Measurements from ENCODE around the gene MVB12B. TPM values are rescaled to one million over a fixed set of nuclear protein-coding genes. Genes with fewer than 3 reads are reported as not detected.

MVB12B gene
- total RNA-seq, 4 donors from 2014 or later = 8.5 to 13.0 (median 10.5) TPM

- TF ChIP-seq CTCF (IDR thresholded peaks at IDR 0.05; ENCODE audit: low read depth) = no peak
These were observed 33.1 kb upstream of the MVB12B start for GRCh38 chr9:126293522-126293889.

GRCh38 chr9:126294331-126295081, 32.1 kb upstream of the MVB12B start:
- no peak for TF ChIP-seq CTCF (IDR thresholded peaks at IDR 0.05; ENCODE audit: low read depth)

- no peak for TF ChIP-seq CTCF (IDR thresholded peaks at IDR 0.05; ENCODE audit: low read depth)
These were observed 31.5 kb upstream of the MVB12B start for GRCh38 chr9:126295082-126295477.

GRCh38 chr9:126295516-126295915, 31.1 kb upstream of the MVB12B start:
- TF ChIP-seq CTCF (IDR thresholded peaks at IDR 0.05; ENCODE audit: low read depth) = no peak

GRCh38 chr9:126295936-126296600, 30.6 kb upstream of the MVB12B start:
- no peak for TF ChIP-seq CTCF (IDR thresholded peaks at IDR 0.05; ENCODE audit: low read depth)

- no peak for TF ChIP-seq CTCF (IDR thresholded peaks at IDR 0.05; ENCODE audit: low read depth)
These were observed 29.9 kb upstream of the MVB12B start for GRCh38 chr9:126296687-126297086.

GRCh38 chr9:126297661-126298060, 29.0 kb upstream of the MVB12B start:
- TF ChIP-seq CTCF (IDR thresholded peaks at IDR 0.05; ENCODE audit: low read depth) = no peak
